SHP77 treated with DMSO at 0.1 percent for 48 hours (cell line): ENCODE measurements around the gene GLP2R.

Experiments used
- DNase-seq: peaks from one replicate; lab custom pipeline; 2025; lab: John Stamatoyannopoulos, UW

The GLP2R gene

DNA sequence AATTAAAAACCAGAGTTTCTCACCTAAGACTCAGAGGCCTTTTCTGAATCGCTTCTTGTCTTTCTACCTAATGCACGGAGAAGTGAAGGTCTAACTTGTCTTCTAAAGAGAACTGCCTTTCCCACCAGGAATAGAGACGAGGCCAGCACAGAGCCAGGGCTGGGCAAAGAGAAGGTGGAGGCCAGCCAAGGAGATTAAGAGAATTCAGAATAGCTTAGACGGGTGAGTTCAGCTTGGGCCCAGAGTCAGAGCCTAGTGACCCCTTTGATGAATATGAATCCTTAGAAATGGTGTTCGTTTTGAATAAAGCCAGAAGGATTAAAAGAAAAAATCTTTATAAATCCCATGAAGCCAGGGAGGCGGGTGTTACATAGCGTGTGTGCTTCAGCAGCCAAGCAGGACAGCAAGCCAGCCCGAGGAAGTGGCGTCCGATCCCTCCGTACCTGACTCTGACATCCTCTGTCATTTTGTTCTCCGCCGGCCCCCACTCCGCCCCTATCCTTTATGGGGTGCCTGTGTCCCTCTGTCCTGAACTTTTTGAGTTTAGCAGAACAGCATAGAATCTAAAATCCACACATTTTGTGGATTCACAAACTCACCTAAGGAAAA, 11.3 kb upstream of the GLP2R start:
- no peak for DNase-seq

DNA sequence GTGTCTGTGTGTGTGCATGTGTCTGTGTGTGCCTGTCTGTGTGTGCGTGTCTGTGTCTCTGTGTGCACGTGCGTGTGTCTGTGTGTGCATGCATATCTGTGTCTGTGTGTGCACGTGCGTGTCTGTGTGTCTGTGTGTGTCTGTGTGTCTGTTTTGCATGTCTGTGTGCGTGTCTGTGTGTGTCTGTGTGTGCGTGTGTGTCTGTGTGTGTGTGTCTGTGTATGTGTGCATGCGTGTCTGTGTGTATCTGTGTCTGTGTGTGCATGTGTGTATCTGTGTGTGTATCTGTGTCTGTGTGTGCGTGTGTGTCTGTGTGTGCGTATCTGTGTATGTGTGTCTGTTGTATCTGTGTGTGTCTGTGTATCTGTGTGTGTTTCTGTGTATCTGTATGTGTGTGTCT, 9.3 kb upstream of the GLP2R start:
- no peak for DNase-seq

DNA sequence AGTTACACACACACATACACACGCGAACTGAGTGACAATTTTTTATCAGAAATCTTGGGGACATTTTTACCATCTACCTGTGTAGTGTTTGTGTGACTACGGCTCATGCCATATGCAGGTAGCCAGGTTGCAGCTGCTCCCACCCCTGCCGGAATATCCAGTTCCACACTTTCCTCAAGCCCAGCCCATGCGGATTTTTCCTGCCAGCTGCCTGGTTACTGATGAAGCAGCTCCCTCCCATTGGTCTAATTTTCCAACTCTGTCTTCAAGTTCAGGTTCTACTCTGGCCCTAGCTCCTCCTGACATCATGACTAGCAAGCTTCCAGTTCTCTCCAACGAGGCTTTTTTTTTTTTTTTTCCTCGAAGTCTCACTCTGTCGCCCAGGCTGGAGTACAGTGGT, 8.6 kb upstream of the GLP2R start:
- DNase-seq: no peak

DNA sequence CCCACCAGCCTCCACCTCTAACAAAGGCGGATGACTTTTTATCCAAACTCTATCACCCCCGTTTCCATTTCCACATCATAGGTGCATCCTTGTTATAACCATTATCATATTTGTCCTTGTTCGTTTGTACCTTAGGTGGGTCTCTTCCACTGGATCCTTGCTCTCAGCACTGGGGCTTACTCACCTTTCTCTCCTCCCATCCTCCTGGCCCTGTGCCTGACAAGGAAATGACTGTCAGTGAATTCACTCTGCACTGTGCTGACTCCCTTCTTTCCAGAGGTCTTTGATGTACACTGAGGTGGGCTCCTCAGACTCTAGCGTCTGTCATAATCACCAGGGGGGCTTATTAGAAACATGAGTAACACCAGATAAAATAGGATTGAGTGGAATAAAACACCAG, 7.0 kb upstream of the GLP2R start:
- no peak for DNase-seq

DNA sequence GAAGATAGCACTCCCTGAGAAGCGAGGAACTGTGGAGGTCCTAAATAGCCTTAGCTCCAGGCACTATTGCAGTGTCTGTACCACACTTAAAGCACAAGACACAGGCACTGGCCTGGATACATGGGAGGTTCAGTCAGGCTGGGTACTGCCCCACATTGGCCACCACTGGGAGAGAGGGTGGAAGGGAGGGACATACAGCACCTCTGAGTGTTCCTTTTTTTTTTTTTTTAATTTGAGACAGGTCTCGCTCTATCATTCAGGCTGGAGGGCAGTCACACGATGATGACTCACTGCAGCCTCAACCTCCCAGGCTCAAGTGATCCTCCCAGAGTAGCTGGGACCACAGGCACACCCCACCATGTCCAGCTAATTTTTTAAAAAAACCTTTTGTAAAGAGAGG, 5.3 kb upstream of the GLP2R start:
- DNase-seq: no peak

DNA sequence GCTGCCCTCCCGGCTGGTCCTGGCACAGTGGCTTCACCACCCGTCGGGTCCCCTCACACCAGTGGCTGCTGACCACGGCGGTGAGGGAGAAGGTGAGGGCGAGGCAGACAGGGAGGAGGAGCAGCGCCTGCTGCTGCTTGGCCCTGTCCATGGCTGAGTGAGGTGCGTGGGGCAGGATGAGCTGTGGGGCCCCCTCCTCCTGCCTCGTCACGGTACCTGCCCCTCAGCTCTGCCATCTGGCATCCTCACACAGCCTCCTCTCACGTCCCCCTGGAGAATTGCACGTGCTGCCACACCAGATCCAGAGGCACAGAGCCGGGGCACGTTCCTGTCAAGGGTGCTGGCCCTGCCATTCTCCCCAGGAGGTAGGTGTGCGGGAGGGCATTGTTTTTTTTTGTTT, 3.8 kb upstream of the GLP2R start, which contains the start of gene GSG1L2:
TSS of gene GSG1L2 (minus strand) at position 159 of the 400 bp plus-strand sequence. CDS start at position 151, 8 bp downstream.
- DNase-seq: no peak

DNA sequence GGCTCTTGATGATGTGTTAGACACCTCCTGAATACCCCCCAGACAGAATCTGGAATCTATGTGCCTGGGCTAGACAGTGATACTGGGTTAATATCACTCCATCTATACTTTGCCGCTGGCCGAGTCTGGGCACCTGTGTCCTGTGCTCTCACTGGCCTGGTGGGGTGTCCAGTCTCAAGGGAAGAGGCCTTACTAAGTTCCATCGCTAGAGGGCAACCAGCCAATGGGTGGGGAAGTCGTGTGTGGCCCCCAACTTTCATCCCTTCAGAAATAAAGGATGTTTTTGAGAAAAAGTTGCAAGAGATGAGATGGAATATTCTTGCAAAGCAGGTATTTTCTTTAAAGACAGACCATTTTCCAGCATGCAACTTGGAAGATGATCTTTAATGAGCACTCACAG, 1.6 kb upstream of the GLP2R start:
- no peak for DNase-seq

DNA sequence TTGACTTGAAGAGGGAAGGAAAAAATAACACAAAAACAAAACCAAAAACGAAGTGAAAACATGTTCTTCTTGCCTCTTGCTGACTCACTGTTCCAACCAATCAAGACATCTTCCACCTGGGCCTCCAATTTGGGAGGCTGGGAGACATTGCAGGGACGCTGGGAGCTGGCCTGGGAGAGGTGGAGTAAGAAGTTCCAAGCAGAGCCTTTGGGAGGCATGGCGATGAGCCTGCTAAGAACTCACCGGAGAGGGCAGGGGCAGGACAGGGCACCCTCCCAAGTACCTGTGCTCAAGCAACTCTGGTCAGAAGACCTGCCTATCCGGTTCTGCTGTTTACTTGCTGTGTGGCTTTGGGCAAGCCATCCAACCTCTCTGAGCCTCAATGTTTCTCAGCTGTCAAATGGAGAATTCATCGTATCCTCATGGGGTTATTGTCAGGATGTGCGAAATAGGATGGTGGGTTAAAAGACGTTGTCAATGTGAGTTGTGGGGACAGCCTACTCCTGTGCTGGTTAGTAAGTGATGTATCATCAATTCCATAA, 856 bp upstream of the GLP2R start:
- DNase-seq: no peak

DNA sequence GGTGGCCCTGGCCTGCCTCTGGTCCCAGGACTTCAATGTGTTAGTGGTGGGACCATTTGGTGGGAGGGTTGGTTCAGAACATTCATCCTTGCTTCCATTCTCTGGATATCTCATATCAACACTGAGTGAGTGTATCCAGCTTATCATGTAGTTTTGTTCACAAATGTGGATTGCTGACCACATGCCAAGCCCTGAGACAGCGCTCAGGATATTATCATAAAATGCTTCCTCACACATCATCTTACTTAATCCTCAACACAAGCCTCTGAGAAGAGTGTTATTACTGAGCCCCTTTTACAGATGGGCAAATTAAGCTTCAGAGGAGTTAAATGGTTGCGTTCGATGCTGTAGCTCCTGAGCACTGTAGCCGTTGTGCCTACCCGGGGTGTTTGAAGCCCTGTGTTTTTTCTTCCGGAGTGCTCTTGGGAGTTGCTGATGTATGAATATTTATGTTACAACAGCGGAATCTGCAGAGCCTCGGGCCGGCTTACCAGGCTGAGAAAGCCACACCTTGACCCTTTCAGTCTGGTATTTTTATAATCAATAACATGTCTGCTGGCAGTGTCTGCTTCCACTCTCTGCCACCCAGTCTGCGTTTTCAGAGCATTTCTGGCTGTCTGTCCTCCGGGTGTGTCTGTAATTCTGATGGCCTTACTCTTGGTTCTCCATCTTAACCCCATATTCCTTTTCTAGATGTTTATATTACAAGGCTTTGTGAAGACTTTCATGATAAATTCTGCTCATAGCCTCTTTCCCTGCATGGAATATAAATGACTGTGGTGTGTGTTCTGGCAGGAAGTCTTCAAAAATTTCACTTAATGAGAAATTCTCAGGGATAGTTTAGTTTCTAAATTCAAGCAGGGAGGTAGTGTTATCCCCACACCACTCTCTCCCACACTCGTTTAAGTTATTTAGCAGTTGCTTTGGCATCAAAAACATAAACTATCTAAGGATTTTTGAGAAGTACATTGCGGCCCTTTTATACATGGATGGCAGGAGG, 2.9 kb downstream of the GLP2R start:
- no peak for DNase-seq

DNA sequence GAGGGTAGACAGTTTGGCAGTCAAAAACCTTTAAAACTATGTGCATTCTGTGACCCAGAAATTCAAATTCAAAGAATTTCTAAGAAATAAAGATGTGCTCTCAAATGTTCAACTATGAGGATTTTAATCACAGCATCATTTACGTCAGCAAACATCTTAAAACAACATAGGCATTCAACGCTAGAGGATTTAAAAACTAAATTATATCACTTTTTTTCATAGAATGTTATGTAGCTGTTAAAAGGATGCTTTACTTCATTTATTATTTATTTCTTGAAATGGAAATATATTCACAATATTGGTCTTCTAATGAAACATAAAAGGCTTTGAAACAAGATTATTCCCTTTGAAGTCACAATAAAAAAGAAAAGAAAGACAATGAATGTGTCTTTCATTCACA, 3.6 kb downstream of the GLP2R start:
- no peak for DNase-seq

DNA sequence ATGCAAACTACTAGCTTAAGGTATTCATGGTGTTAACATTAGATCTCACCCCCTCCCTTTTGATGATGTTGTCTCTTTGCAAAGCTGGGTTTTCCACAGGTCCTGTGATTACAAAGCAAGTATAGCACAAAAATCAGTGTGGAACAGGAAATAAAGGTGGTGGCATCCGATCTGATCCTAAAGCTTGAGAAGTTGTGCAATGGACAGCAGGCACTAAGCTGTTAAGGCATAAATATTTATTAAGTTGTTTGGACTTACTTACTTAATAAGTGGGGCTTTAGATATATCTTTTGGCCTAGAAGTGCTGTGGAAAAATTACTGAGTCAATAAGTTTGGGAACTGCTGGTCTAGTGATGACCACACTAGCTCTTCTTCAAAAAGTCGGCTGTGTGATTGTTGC, 5.0 kb downstream of the GLP2R start:
- DNase-seq: no peak

DNA sequence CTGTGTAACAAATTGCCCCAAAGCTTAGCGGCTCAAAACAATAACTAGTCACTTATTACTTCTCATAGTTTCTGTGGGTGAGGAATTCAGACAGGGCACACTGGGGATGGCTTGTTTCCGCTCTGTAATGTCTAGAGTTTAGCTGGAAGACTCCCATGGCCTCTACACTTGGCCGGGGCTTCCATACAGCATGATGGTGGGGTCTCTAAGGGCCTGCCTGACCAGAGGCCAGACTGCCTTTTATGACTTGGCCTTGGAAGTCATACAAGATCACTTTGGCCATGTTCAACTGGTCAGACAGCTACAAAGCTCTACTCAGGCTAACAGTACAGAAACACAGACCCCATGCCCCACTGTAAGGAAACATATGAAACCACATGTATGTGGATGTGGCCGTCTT, 8.2 kb downstream of the GLP2R start:
- DNase-seq: no peak

DNA sequence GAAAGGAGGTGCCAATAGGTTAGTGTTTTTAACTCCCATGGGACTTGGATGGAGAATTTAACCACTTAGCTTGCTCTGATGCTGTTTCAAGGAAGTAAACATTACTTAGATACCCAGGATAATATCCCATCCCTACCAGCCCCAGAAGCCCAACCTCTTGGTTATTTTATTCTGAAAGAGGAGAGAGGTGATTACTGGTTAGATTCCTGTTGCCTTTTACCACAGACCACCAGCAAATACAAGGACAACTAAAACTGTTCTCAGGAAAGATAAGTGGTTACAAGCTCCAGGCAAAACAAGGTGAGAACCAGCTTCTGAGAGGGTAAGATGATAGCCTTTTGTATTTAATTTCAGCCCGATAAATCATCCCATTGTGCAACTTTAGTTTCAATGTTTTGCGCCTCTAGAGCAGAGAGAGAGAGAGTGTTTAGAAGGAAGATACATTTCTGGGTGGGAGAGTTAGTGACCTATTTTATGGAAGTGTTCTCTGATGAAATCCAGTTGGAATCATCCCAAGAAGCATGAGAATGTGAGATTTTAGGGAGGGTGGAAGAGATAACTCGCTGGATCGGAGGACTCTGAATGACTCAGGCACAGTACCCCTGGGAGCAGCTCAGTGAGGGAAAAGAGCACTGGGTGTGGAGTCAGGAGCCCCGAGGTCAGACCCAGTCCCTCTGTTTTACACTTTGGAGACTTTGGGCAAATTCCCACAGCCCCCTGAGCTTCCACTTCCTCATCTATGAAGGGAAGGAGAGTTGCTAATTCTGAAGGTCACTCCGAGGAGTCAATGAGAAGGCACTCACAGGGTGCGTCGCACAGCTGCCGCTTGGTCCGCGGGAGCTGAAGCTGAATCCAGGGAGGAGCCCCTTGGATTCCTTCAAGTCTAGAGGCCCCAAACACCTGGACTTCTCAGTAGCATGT, 12.1 kb downstream of the GLP2R start:
- no peak for DNase-seq

DNA sequence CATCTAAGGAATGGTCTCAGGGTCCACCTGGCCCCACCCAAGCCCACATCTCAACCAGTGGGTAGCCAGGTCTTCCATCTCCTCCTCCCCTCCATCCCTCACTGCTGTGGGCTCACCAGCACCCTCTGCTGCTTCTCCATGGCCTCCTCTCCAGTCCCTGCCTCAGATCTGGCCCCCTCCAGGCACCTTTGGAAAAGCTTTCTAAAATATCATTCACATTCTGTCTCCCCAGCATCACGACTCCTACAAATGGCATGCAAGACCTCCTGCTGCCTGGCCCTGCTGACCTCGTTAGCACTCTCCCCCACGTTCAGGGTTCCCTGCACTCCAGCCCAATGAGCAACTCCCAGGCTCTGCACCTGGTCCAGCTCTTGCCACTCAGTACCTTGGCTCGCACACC, 13.7 kb downstream of the GLP2R start:
- no peak for DNase-seq

DNA sequence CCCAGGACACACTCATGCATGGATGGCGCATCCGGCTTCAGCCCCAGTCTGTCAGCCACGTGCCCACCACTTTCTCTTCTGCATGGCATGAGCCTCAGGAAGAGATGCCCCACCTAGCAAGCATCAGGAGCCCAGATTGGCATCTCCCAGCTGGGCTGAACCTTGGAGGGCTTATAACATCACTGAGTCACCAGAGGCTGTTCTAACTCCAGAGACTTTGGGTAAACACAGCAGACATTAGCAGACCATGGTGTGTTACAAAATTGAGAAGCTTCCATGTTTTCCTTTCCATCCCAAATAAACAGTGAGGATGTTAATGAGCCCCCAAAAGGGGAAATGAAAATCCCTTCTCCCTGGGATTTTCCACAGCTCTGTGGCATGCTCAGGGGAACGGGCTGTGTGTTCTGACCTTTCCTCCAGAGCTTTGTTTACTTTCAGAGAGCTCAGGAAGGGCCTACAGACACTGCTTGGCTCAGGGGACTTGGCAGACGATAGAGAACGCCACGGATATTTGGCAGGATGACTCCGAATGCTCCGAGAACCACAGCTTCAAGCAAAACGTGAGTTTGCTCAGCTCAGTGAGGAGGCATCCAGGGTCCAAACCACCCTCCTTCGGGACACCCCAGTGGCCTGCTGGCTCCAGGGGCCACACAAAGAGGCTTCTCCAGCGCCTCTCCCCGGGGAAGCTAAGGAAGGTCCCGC, 16.5 kb downstream of the GLP2R start:
- no peak for DNase-seq

DNA sequence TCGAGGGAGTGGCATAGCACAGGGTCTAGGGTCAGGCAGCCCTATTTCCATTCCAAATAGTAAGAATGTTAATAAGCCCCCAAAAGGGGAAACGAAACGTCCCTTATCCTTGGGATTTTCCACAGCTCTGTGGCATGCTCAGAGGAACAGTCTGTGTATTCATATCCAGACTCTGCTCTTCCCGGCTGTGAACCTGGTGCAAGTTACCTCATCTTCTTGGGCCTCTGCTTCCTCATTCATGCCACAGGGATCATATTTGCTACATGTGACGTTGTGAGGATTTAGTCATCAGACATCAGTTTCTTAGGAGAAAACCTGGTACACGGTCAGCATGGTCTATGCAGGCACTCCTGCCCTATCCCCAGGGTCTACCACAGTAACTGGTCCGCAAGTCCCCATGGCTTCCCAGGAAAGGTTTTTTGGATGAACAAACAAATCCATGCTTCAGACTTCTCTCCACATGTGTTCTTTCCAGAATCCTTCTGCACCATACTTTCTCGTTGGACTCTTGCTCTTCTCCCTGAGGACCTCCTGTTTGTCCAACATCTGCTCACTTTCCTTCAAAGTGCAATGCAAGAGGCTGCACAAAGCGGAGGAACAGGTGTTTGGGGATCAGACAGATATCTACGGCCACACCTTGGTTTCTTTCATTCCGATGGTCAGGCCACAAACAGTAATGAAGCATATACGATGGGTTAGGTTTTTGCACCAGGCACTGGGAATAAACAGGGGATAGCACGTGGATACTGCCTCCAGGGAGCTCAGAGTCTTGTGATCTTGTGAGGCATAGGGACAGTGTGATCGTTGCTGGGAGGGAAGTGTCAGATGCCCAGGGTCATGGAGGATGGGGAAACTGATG, 17.7 kb downstream of the GLP2R start:
- DNase-seq: no peak

DNA sequence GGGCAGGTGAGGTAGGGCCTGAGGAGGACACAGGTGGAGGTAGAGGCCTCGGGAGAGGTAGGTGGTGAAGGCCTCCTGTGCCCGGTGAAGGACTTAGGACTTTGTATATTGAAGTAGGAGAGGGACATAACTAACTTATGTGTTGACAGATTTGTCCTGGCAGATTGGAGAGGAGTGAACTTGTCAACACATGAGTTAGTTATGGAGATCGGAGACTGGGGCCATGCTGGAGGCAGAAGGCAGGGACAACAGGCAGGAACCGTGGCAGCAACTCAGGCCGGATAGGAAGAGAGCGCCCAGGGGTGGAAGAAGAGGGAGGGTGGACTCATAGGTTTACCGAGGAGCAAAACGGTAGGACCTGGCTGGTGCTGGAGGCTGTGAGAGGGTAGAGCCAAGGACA, 18.4 kb downstream of the GLP2R start:
- DNase-seq: no peak

DNA sequence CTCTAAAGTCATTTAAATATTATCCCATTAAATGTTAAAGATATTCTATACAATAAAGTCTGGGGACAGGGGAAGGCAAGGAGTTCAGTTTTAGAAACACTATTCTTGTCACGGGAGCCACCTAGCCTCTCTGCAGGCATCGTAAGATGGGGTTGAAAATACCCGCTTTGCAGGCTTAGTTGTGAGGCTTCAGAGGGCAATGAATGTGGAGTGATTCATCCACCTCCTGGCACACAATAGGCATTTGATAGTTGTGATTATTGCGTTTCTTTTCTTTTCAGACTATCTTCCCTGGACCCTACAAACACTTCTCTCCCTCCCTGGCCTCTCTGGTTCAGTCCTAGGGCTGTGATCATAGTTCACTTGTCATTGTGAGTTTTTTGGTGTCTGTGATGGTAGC, 19.6 kb downstream of the GLP2R start:
- DNase-seq: no peak

DNA sequence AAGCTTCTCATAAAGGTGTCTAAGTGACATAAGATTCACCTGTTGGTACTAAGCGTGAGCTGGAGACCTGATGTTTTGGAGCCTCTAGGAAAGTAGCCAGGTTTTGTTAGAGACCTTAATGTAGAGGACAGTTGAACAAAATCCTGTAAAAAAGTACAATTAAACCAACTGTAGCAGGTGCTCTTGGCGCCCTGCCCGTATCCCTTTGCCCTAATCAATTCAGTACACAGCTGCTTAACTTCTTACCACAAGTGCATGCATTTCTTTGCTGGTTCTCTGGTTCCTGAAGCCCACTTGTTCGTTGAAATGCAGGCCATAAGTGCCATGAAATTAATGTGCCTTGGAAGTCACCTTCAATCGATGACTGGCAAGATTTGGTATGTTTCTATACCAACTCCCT, 24.4 kb downstream of the GLP2R start:
- DNase-seq: no peak

DNA sequence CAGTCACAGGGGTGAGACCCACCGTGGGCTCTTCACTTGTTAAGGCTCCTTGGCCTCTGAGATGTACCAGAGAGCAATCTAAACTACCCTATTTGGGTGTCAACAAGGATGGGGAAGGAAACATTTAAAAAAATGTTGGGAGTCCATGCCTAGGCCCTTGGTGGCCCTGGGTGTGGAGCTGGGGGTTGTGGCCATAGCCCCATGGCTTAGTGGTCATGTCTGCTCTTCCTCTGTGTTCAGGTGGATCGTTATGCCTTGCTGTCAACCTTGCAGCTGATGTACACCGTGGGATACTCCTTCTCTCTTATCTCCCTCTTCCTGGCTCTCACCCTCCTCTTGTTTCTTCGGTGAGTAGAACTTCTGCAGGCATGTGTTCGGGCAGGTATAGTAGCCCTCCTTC, 28.5 kb downstream of the GLP2R start:
- DNase-seq: no peak

DNA sequence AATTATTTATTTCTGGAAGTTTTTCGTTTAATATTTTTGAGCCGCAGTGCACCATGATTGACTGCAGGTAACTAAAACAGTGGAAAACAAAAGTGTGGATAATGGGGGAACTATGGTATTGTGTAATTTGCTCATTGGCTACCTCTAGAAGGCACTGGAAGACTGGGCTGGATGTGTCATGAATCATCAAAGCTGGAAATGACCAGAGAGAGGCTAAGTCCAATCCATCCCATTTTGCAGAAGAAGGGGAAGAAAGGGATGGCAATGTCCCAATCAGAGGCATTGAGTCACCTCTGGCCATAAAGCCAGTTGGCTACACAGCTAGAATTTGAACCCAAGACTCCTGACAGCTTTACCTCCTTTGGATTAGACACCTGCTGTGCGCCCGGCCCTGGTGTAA, 29.3 kb downstream of the GLP2R start:
- DNase-seq: no peak
